GM10847 (cell line): ENCODE data around the gene TCF4.

Experiments
- POLR2A ChIP-seq: IDR thresholded peaks from 2 replicates; pipeline ENCODE4 v1.6.1; 2011; ENCODE audit not compliant: insufficient read length; ENCODE audit errors: extremely low read depth

TCF4 gene

DNA sequence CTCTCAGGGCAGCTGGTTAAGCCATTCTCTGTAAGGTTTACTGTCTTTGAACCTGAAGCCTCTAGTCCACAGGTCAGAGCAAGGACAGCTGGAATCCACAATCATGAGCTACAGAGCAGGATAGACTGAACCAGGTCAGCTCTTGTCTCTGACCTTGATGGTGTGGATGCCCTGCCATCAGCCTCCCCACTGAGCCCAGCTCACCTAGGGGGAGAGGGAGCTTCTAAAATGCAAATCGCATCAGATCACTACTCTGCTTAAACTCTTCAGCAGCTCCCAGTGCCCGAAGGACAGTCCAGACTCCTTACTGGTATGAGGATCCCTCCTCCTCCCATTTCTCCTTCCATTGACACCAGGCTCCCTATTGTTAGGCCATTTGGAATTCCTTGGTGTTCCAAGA, 373.5 kb downstream of the TCF4 start:
- TF ChIP-seq POLR2A = no peak

DNA sequence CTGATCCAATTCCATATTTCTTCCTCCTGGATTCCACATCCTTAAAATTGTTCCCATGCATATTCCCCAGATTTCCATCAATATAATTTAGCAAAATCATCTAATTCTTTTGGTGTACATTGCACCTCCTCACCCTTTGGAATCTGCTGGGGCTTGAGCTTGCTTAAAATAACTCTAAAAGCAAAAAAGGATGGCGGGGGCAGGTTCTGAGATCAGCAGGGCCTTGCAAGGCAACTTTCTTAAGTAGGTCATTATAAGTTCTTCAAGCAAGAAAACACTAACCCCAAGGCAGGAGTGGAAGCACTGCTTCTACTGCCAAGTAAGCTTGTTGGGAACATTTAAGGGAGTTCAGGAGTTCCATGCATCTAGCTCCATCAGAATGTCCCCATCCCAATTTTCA, 374.4 kb downstream of the TCF4 start:
- no peak for TF ChIP-seq POLR2A

DNA sequence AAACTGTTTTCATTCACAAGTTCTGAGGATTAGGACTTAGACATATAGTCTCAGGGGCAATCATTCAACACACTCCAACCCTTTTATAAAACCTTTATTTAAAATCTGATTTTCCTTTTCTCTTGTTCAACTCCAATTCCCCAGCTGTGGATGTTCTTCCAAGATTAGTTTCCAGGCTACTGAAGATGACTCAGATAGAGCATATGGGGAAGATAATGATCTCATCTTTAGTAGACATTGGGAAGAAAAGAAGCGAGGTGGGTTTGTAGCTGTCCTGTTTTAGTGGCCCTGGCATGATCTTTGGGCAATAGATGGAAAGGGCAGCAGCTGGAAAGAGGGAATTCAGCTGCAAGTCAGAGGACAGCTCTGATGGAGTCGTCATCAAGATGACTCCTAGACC, 381.1 kb downstream of the TCF4 start:
- TF ChIP-seq POLR2A = no peak

DNA sequence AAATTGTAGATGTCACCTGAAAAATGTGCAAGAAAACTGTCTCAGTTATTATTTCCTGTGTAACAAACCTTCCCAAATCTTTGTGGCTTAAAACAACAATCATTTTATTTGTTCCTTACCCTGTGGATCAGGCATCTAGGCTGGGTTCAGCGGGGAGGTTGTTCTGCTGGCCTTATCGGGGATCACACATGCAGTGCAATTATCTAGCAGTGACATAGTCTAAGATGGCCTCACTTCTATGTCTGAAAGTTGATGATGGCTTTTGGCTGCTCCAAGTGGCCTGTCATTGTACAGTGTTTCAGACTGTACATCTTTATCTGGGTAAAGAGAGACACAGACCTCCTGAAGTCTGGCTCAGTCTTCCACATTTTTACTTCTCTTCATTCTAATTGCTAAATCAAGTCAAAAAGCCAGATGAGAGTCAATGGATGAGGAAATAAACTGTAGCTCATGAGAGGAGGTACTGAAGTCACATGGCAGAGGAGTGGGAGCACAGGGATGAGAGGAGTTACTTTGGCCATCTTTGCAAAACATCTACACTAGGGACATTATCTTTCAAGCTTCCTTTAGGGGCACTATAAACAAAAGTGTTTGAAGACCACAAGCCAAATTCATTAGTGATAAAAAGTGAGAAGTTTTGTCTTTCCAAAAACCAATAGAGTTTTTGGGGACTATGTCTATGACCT, 385.6 kb downstream of the TCF4 start:
- TF ChIP-seq POLR2A = no peak

DNA sequence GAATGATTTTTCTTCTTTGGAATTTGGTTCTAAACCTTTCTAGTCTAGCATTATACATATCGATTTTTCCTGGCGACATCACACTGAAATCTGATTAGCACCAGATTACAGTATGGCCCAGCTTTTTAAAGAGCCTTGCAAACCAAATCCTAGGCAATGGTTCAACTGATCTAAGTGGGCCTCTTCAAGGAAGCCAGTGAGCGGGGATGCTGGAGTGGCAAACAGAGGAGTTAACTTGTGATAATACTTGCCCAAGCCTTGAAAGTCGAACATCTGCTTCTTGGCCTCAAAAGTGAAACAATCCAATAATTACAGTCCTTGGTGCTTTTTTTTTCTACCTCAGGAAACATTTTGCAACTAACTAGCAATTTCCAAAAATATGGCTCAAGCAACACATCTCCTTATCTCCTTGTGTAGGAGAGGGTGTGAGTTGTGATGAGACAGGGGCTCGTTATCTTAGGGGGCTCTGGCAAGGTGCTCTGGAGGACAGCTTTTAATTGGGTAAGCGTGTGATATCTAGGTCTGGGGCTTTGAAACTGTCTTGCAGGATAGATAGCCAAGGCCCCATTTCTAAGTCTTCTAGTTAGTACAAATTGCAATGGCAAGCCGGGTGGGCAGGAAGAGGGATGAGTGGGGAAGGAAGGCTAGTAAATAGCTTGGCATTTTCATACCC, 388.6 kb downstream of the TCF4 start:
- TF ChIP-seq POLR2A = no peak

DNA sequence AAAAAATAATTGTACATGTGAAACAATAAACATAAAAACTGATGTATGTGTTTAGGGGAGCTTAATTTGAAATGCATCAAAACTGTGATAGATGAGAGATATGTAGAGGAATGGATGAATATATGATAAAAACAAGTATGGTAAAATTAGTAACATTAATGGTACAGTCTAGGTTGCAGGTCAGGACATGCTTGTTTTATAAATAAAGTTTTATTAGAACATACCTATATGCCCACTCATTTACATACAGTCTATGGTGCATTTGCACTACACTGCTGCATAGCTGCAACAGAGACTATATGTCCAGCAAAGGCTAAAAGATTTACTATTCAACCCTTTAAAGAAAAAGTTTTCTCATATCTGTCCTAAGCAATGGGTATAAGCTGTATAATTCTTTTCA, 392.1 kb downstream of the TCF4 start:
- no peak for TF ChIP-seq POLR2A

DNA sequence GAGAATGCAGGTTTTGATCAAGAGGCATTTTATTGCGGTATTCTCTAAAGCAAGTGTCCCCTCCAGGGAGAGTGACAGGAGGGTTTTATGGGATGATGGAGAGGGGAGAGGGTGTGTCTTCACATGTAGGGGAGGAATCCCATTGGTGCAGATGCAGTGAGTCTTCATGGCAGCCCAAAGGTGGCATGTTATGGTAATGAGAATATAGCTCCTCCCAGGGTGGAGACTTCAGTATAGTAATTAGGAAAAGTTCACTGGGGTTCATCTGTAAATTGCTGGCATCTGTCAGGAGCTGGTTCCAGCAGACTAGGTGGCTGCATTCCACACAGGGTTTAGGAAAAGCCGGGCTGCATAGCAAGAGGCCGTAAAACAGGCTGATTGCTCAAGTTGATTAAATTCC, 398.0 kb downstream of the TCF4 start:
- no peak for TF ChIP-seq POLR2A

DNA sequence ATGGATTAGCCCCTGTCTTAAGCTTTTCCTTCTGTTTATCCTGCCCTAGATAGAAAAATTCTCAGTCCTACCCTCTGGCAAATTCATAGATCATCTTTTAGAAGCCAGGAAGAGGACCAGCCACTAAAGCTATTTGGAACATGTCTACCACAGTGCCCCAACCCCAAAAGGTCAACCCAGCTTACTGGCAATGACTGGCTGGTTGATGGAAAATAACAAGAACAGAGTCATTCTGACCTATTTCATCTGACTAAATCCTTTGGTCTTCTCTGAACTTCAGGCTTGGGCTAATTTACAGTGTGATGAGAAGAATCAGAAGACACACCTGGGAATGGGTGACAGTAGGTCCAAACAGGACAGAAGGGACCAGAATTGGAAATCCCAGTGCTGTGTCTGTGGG, 401.4 kb downstream of the TCF4 start:
- no peak for TF ChIP-seq POLR2A

DNA sequence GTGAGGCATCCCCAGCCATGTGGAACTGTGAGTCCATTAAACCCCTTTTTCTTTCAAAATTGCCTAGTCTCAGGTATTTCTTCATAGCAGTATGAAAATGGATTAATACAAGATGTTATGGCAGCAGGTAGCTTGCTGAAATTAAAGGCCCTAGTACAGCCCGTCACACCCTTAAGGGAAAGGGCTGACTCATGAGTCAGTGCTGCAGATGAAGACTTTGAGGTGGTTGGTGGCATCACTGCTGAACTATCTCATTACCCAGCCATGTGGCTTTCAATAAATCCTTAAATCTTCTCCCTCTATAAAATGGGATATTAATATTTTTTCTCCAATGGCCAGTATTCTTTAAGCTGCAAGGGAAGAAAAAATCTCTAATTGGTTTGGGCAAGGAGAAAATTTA, 402.6 kb downstream of the TCF4 start:
- no peak for TF ChIP-seq POLR2A

DNA sequence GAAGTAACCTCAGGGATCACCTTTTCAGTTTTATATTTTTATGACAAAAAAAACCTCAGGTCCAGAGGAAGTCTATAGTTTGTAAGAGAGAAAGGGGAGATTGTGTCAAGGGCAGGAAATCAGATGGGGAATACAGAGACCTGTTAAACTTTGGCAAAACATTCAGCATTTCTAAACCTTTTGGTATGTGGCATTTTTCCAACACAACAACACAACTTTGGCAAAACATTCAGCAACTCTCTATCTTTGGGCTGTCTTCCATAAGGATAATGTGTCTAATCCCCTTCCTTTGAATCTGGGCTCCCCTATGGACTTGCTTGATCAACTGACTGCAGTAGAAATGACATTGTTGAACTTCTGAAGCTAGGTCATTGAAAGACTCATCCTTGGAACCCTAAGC, 408.2 kb downstream of the TCF4 start:
- TF ChIP-seq POLR2A = no peak

DNA sequence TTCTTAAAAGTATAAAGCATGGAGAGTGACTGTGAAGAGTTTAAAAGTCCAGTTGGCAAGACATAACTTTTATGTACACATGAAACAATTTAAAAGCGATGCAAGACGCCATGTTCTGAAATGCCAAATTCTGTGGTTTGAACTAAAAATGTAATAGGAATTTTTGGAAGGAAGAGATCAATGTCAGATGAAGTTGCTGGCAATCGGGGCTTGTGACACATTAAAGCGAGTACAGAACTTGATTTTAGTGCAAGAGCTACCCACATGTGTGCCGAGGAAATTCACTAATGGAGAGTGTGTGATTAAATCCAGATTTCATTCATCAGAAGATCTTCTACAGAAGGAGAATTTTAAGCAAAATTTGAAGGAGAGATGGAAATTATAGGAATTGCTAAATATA, 408.6 kb downstream of the TCF4 start:
- TF ChIP-seq POLR2A = no peak

DNA sequence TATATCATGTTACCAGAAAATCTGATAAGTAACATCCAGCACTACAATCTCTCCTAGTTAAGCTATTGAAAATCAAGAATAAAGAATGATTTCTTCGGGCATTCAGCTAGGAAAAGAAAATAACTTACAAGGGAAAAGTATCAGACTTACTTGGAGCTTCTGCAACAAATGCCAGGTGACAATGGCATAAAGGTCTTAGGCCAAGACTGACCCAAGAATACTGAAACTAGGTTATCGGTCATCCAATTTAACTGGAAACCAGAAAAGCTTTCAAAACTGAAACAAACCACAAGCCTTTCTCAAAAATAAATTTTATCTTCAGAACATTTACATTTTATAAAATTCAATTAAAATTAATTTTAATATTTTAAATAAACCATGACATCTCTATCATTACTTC, 414.7 kb downstream of the TCF4 start:
- TF ChIP-seq POLR2A = no peak
